Body of pancreas (tissue), 4 donors: ENCODE measurements around the gene ZNF775. TPM values are rescaled to one million over a fixed set of nuclear protein-coding genes. Genes with fewer than 3 reads are reported as not detected.
A peak's percentile ranks its signal among the peaks of the same experiment; 100 is the strongest.

Experiments used
- ATAC-seq: fragments of 150-250 bp; one replicate; pipeline ENCODE4 v1.9.1; 2016
- DNase-seq, 4 donors: peaks; one replicate each; pipeline ENCODE4 v3.0.0-alpha.2; 2019
- H3K27ac ChIP-seq, 4 donors: fragments of 200-600 bp; sonication (generic); 1 replicate in 3 of 4; 2 replicates in 1 of 4; pipeline versions ENCODE4 v1.5.1 to v1.6.1; 2016 to 2019; ENCODE audit warnings: mild to moderate bottlenecking in 1 of 4, mixed read lengths in 1 of 4, moderate library complexity in 1 of 4
- H3K27me3 ChIP-seq, 2 donors: fragments of 200-600 bp; sonication (generic); one replicate each; pipeline ENCODE4 v1.6.0; 2016; ENCODE audit warnings: mild to moderate bottlenecking in 1 of 2
- H3K36me3 ChIP-seq, 2 donors: fragments of 200-600 bp; sonication (generic); replicated peaks in 1 of 2; 2 replicates each; pipeline ENCODE4 v1.5.1; 2016; ENCODE audit warnings: low read depth in 2 of 2; ENCODE audit not compliant: insufficient read depth in 1 of 2
- H3K4me1 ChIP-seq: fragments of 200-600 bp; sonication (generic); one replicate; pipeline ENCODE4 v1.6.0; 2016
- H3K4me3 ChIP-seq, 2 donors: fragments of 200-600 bp; sonication (generic); 1 replicate in 1 of 2; 2 replicates in 1 of 2; pipeline ENCODE4 v1.5.1; 2016 to 2019
- H3K9me3 ChIP-seq, 3 donors: fragments of 200-600 bp; sonication (generic); 1 replicate in 2 of 3; 2 replicates in 1 of 3; pipeline ENCODE4 v1.5.1; 2016
- CTCF ChIP-seq, 7 experiments: fragments of 450-650 bp in 4 of 7; fragments of 200-600 bp in 3 of 7; sonication (generic) in 3 of 7; IDR thresholded peaks; one replicate each; pipeline ENCODE4 v1.5.1; 2016 to 2019; ENCODE audit warnings: antibody characterized with exemption in 7 of 7
- POLR2A ChIP-seq, 3 donors: fragments of 450-650 bp; IDR thresholded peaks; one replicate each; pipeline ENCODE4 v1.6.1; 2016; ENCODE audit warnings: antibody characterized with exemption in 3 of 3, mild to moderate bottlenecking in 2 of 3
- WGBS, 2 donors: methylation state at CpG; one replicate each; pipeline ENCODE4 v1.1.5; 2017; 5-methylcytosine and 5-hydroxymethylcytosine counted together
- intact Hi-C: fragments of 100-400 bp; cut with DNase I; formaldehyde crosslinking; loops from one replicate; pipeline ENCODE4 v1.15.1; 2023
- total RNA-seq, 2 donors: library from RNA; depleted of rRNA; stranded (reverse); fragments of >200 nt; gene quantifications; one replicate each; pipeline ENCODE4 v1.1.0, GENCODE V29; 2016

Gene ZNF775
- total RNA-seq, 2 donors from 2014 or later = 6.0 to 10.2 TPM

- DNase-seq = no peak
- no peak overlapping the region for H3K27ac ChIP-seq
- H3K27me3 ChIP-seq = no peaks in the 10 kb centered on the region
- no peak for TF ChIP-seq POLR2A (IDR thresholded peaks at IDR 0.05)
- no peak for TF ChIP-seq CTCF (IDR thresholded peaks at IDR 0.05)
- intact Hi-C loops = no loop called here
- no peaks in the 10 kb centered on the region for H3K36me3 ChIP-seq
- 74 to 81% methylated on average over 7 of the region's 7 CpGs for WGBS, 2 donors
- peaks cover 16% of the 10 kb centered on the region for H3K4me1 ChIP-seq
- no peak overlapping the region for H3K4me3 ChIP-seq
- ATAC-seq = no peak
- H3K9me3 ChIP-seq = peaks cover 0 to 8% (median 0%) of the 10 kb centered on the region in 3 donors
Observed at GRCh38 chr7:150444674-150445365, 65.7 kb downstream of the ZNF775 start.

DNA sequence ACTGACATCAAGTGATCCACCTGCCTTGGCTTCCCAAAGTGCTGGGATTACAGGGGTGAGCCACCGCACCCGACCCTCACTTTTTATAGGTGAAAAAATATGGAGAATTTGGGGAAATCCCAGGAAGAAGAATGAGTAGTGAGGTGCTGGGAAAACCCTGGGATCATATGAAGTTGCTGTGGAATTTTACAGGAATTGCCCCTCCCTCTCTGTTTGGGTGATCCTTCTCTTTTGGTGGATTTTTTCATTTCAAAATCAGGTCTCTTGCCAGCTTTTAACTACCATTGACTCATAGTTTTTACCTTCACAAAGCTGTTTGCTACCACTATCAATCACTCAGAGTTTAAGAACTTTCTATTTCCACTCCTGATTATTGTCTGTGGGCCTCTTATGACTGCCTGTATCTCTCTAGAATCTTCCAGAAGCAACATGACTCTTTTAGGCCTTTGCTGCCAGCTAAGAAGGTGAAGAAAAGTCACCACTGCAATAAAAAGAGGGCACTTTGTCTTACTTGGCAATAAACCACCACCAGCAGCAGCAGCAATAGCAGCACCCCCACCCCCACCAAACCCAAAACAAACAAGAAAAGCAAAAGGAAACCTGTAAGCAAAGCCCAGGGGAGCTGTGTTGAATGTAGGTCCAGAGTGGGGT, 67.3 kb downstream of the ZNF775 start:
- Histone ChIP-seq H3K4me1 (peaks cover 16% of the 10 kb centered on the region), H3K27ac (peak overlapping the region in 3 of 4 donors; percentile 24 to 42 (median 26)), H3K9me3 (peaks cover 0 to 8% (median 0%) of the 10 kb centered on the region in 3 donors), H3K27me3 (no peaks in the 10 kb centered on the region), H3K36me3 (no peaks in the 10 kb centered on the region), H3K4me3 (no peak overlapping the region)
- 79 to 80% methylated on average over 2 of the region's 2 CpGs for WGBS, 2 donors
- no peak for ATAC-seq
- DNase-seq = no peak
- TF ChIP-seq CTCF (IDR thresholded peaks at IDR 0.05) = no peak
- intact Hi-C loops = no loop called here

Other genes with a start within 250 kb of the ZNF775 start
- gene LRRC61, start 56.0 kb upstream of the ZNF775 start, total RNA-seq = 10 to 100 TPM in 1 of 2 donors, 1 to 10 TPM in 1; 4.9 to 25.2 TPM
- gene ACTR3C, start 55.8 kb upstream of the ZNF775 start, total RNA-seq = 10 to 100 TPM; 35.5 to 69.9 TPM
- 100 to 1,000 TPM; 245 to 400 TPM for gene RARRES2, start 37.7 kb upstream of the ZNF775 start, total RNA-seq
- gene REPIN1, start 10.5 kb upstream of the ZNF775 start, total RNA-seq = 100 to 1,000 TPM in 1 of 2 donors, 10 to 100 TPM in 1; 77.0 to 117 TPM
- 1 to 10 TPM in 1 of 2 donors, under 1 TPM in 1; 0.99 to 5.4 TPM for gene GIMAP8, start 71.3 kb downstream of the ZNF775 start, total RNA-seq
- gene GIMAP7, start 135.5 kb downstream of the ZNF775 start, total RNA-seq = 1 to 10 TPM; 3.6 to 5.7 TPM
- 10 to 100 TPM in 1 of 2 donors, 1 to 10 TPM in 1; 8.2 to 13.0 TPM for gene GIMAP4, start 188.1 kb downstream of the ZNF775 start, total RNA-seq